Naive B cell (primary cell): Measurements from ENCODE around the gene TMEM91. TPM values are rescaled to one million over a fixed set of nuclear protein-coding genes. Genes with fewer than 3 reads are reported as not detected.
"Not testable (repeated sequence)": the region's sequence is repeated elsewhere in the genome, so short reads cannot be mapped to it uniquely, and the experiment has no call there.

Experiments used
- ATAC-seq, 2 donors: fragments of 150-1000 bp; cut with Tn5 transposase; 2 replicates each; pipeline ENCODE4 v1.10.0; 2021; ENCODE audit warnings: low read depth in 2 of 2, mild to moderate bottlenecking in 2 of 2, moderate library complexity in 2 of 2
- DNase-seq: peaks from one replicate; pipeline ENCODE4 v3.0.0; 2022
- H3K27ac Mint-ChIP-seq, 6 donors: one replicate each; pipeline ENCODE4 v1.8.0; 2020 to 2022; ENCODE audit warnings: mild to moderate bottlenecking in 6 of 6, mixed read lengths in 6 of 6, moderate library complexity in 5 of 6, inconsistent platforms in 2 of 6
- H3K27me3 Mint-ChIP-seq, 3 donors: one replicate each; pipeline ENCODE4 v1.8.0; 2021 to 2022; ENCODE audit warnings: mixed read lengths in 3 of 3, mild to moderate bottlenecking in 1 of 3
- H3K36me3 Mint-ChIP-seq, 2 donors: one replicate each; pipeline ENCODE4 v1.8.0; 2020 to 2022; ENCODE audit warnings: mixed read lengths in 2 of 2, inconsistent platforms in 1 of 2, mild to moderate bottlenecking in 1 of 2
- H3K4me1 Mint-ChIP-seq, 3 donors: one replicate each; pipeline ENCODE4 v1.8.0; 2020 to 2022; ENCODE audit warnings: mixed read lengths in 3 of 3, inconsistent platforms in 1 of 3, mild to moderate bottlenecking in 1 of 3, moderate library complexity in 1 of 3
- H3K4me3 Mint-ChIP-seq, 8 donors: one replicate each; pipeline ENCODE4 v1.8.0; 2020 to 2022; ENCODE audit warnings: mild to moderate bottlenecking in 8 of 8, mixed read lengths in 8 of 8, moderate library complexity in 8 of 8, inconsistent platforms in 2 of 8
- H3K9me3 Mint-ChIP-seq, 7 donors: one replicate each; pipeline ENCODE4 v1.8.0; 2020 to 2022; ENCODE audit warnings: mixed read lengths in 7 of 7, mild to moderate bottlenecking in 5 of 7, inconsistent platforms in 2 of 7, moderate library complexity in 1 of 7
- polyA plus RNA-seq, 6 donors: library from polyadenylated mRNA; unstranded; fragments of 300-500 nt; fragmentation: Illumina TruSeq; gene quantifications; one replicate each; pipeline ENCODE4 v1.2.3, GENCODE V29; 2021; ENCODE audit warnings: low read depth in 6 of 6

TMEM91 gene
- polyA plus RNA-seq, 6 donors from 2014 or later = 1.7 to 3.5 (median 2.2) TPM; not detected in 1

- H3K27me3 Mint-ChIP-seq = no peaks in the 10 kb centered on the region
- peaks cover 22 to 37% (median 35%) of the 10 kb centered on the region in 3 donors for H3K4me1 Mint-ChIP-seq
- H3K36me3 Mint-ChIP-seq = no peaks in the 10 kb centered on the region
- ATAC-seq = no peak
- peak overlapping the region in 4 of 6 donors; percentile 54 to 93 (median 88) for H3K27ac Mint-ChIP-seq
- peak overlapping the region in 2 of 8 donors; percentile 7 to 72 for H3K4me3 Mint-ChIP-seq
- H3K9me3 Mint-ChIP-seq = peaks cover 0 to 1% (median 0%) of the 10 kb centered on the region in 7 donors
- no peak for DNase-seq
Measured at GRCh38 chr19:41356984-41357739, 19.2 kb upstream of the TMEM91 start.

- no peak for ATAC-seq
- Mint-ChIP-seq H3K36me3 (no peaks in the 10 kb centered on the region), H3K9me3 (peaks cover 0 to 1% (median 0%) of the 10 kb centered on the region in 7 donors), H3K4me3 (peak overlapping the region in 1 of 8 donors; percentile 60), H3K27ac (peak overlapping the region in 1 of 6 donors; percentile 83), H3K27me3 (no peaks in the 10 kb centered on the region), H3K4me1 (peaks cover 27 to 33% (median 32%) of the 10 kb centered on the region in 3 donors)
- no peak for DNase-seq
Measured at GRCh38 chr19:41357746-41358145, 18.6 kb upstream of the TMEM91 start.

GRCh38 chr19:41359741-41360140 lies 16.6 kb upstream of the TMEM91 start:
- Mint-ChIP-seq H3K4me1 (peaks cover 35 to 42% (median 41%) of the 10 kb centered on the region in 3 donors), H3K9me3 (no peaks in the 10 kb centered on the region), H3K27ac (peak overlapping the region in 2 of 6 donors; percentile 72 to 98), H3K27me3 (no peaks in the 10 kb centered on the region), H3K36me3 (no peaks in the 10 kb centered on the region), H3K4me3 (no peak overlapping the region)
- DNase-seq (no peak), ATAC-seq (no peak)

DNA sequence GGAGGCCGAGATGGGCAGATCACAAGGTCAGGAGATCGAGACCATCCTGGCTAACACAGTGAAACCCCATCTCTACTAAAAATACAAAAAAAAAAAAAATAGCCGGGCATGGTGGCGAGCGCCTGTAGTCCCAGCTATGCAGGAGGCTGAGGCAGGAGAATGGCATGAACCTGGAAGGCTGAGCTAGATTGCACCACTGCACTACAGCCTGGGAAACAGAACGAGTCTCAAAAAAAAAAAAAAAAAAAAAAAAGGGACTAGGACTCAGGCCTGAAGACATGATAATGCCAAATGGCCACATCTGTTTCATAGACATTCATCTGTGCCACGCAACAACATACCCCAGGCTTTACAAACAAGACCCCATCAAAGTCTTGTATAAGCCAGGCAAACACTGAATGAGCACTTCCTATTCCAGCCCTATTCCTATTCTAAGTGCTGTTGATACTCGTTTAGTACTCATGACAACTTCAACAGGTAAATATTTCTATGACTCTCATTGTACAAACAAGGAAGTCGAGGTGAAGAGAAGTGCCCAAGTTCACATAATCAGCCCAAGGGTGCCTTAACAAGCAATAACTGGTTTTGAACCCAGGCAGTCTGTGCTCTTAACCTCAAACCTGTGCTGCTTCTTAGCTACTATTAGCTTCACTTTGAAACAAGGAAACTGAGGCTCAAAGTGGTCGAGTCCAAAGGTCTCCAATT lies 14.0 kb upstream of the TMEM91 start:
- H3K27ac Mint-ChIP-seq = peak overlapping the region; percentile 32 to 100 (median 79)
- H3K36me3 Mint-ChIP-seq = no peaks in the 10 kb centered on the region
- ATAC-seq (no peak), DNase-seq (no peak)
- peaks cover 19 to 33% (median 30%) of the 10 kb centered on the region in 3 donors for H3K4me1 Mint-ChIP-seq
- H3K9me3 Mint-ChIP-seq = no peaks in the 10 kb centered on the region
- peak overlapping the region in 5 of 8 donors; percentile 94 to 99 (median 96) for H3K4me3 Mint-ChIP-seq
- no peaks in the 10 kb centered on the region for H3K27me3 Mint-ChIP-seq

GRCh38 chr19:41363371-41363752 lies 13.0 kb upstream of the TMEM91 start:
- H3K27me3 Mint-ChIP-seq = no peaks in the 10 kb centered on the region
- DNase-seq (no peak), ATAC-seq (no peak)
- H3K27ac Mint-ChIP-seq = peak overlapping the region; percentile 98 to 100 (median 100)
- H3K9me3 Mint-ChIP-seq = no peaks in the 10 kb centered on the region
- no peaks in the 10 kb centered on the region for H3K36me3 Mint-ChIP-seq
- H3K4me3 Mint-ChIP-seq = peak overlapping the region; percentile 93 to 100 (median 97)
- peaks cover 18 to 36% (median 27%) of the 10 kb centered on the region in 3 donors for H3K4me1 Mint-ChIP-seq

- H3K27me3 Mint-ChIP-seq = no peaks in the 10 kb centered on the region
- H3K4me3 Mint-ChIP-seq = peak within 1 kb of the TSS; percentile 93 to 100 (median 97)
- H3K36me3 Mint-ChIP-seq = no peaks in the 10 kb centered on the region
- H3K27ac Mint-ChIP-seq = peak within 1 kb of the TSS; percentile 98 to 100 (median 100)
- peak; percentile 92 to 93 for ATAC-seq
- DNase-seq = peak; percentile 98
- H3K4me1 Mint-ChIP-seq = peaks cover 18 to 36% (median 24%) of the 10 kb centered on the region in 3 donors
- H3K9me3 Mint-ChIP-seq = no peaks in the 10 kb centered on the region
Measured at GRCh38 chr19:41363753-41364523, 12.4 kb upstream of the TMEM91 start, which contains the start of gene B9D2. B9D2 (minus strand) TSS chr19:41364149; CDS start chr19:41363519, 630 bp downstream.

GRCh38 chr19:41364524-41365391 lies 11.6 kb upstream of the TMEM91 start:
- H3K4me1 Mint-ChIP-seq = peaks cover 16 to 36% (median 24%) of the 10 kb centered on the region in 3 donors
- no peaks in the 10 kb centered on the region for H3K36me3 Mint-ChIP-seq
- peak overlapping the region; percentile 93 to 100 (median 97) for H3K4me3 Mint-ChIP-seq
- H3K9me3 Mint-ChIP-seq = no peaks in the 10 kb centered on the region
- peak overlapping the region; percentile 98 to 100 (median 100) for H3K27ac Mint-ChIP-seq
- DNase-seq = no peak
- ATAC-seq = no peak
- H3K27me3 Mint-ChIP-seq = no peaks in the 10 kb centered on the region

DNA sequence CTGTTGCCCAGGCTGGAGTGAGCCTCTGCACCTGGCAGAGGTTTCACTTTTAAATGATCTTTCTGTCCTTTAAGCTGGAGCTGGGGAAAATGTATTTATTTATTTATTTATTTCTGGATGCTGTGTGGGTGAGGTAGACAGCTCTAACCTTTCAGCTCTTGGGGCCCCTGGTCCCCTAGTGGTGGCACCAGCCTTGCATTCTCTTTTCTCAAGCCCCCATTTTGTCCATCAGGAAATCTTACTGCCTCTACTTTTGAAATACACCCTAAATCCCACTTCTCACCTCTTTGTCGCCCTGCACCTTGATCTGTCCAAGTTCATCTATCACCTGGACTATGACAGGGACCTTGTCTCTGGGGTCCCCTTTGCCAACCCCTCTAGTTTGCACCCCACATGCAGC lies 10.2 kb upstream of the TMEM91 start:
- Mint-ChIP-seq H3K27me3 (no peaks in the 10 kb centered on the region), H3K36me3 (no peaks in the 10 kb centered on the region), H3K4me1 (peaks cover 12 to 36% (median 20%) of the 10 kb centered on the region in 3 donors), H3K27ac (peak overlapping the region in 2 of 6 donors; percentile 92 to 98), H3K4me3 (peak overlapping the region in 5 of 8 donors; percentile 1 to 94 (median 23)), H3K9me3 (no peaks in the 10 kb centered on the region)
- DNase-seq (no peak), ATAC-seq (no peak)

DNA sequence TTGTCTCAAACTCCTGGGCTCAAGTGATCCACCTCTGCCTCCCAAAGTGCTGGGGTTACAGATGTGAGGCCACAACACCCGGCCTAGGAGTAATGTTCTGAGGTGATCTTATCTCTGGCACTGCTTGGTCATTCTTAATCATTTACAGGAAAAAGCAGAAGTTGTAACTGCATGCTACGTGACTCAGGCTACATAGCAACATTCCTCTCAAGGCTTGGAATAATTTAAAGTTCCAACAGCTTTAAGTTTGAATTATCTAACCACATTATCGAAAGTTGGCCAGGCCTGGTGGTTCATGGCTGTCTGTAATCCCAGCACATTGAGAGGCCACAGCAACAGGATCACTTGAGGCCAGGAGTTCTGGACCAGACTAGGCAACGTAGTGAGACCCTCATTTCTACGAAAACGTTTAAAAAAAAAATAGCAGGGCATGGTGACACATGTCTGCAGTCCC lies 8.5 kb upstream of the TMEM91 start:
- H3K27me3 Mint-ChIP-seq = no peaks in the 10 kb centered on the region
- DNase-seq (no peak), ATAC-seq (no peak)
- no peaks in the 10 kb centered on the region for H3K36me3 Mint-ChIP-seq
- peak overlapping the region in 1 of 8 donors; percentile 41 for H3K4me3 Mint-ChIP-seq
- no peaks in the 10 kb centered on the region for H3K9me3 Mint-ChIP-seq
- H3K4me1 Mint-ChIP-seq = peaks cover 12 to 33% (median 25%) of the 10 kb centered on the region in 3 donors
- peak overlapping the region in 1 of 6 donors; percentile 58 for H3K27ac Mint-ChIP-seq

DNA sequence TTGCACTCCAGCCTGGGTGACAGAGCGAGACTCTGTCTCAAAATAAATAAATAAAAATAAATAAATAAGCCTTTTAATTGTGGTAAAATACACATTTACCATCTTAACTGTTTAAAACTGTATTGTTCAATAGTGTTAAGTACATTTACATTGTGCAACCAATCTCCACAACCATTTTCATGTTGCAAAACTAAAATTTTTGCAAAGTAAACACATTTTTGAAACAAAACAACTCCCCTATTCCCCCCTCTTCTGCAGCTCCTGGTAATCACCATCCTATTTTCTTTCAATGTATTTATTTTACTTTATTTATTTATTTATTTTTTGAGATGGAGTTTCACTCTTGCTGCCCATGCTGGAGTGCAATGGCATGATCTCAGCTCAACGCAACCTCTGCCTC lies 6.6 kb upstream of the TMEM91 start:
- no peak for ATAC-seq

GRCh38 chr19:41371119-41371518 lies 5.2 kb upstream of the TMEM91 start:
- H3K27ac Mint-ChIP-seq, H3K4me3 Mint-ChIP-seq, DNase-seq, H3K27me3 Mint-ChIP-seq, H3K36me3 Mint-ChIP-seq, ATAC-seq, H3K9me3 Mint-ChIP-seq: not testable (repeated sequence)
- peaks cover 6 to 14% (median 14%) of the 10 kb centered on the region in 3 donors for H3K4me1 Mint-ChIP-seq

More for the DNA sequence above, 6.6 kb upstream of the TMEM91 start:
- no peaks in the 10 kb centered on the region for H3K27me3 Mint-ChIP-seq
- DNase-seq = no peak
- H3K4me1 Mint-ChIP-seq = peaks cover 4 to 16% (median 11%) of the 10 kb centered on the region in 3 donors
- no peaks in the 10 kb centered on the region for H3K9me3 Mint-ChIP-seq
- H3K27ac Mint-ChIP-seq = no peak overlapping the region
- H3K36me3 Mint-ChIP-seq = no peaks in the 10 kb centered on the region
- H3K4me3 Mint-ChIP-seq = no peak overlapping the region

DNA sequence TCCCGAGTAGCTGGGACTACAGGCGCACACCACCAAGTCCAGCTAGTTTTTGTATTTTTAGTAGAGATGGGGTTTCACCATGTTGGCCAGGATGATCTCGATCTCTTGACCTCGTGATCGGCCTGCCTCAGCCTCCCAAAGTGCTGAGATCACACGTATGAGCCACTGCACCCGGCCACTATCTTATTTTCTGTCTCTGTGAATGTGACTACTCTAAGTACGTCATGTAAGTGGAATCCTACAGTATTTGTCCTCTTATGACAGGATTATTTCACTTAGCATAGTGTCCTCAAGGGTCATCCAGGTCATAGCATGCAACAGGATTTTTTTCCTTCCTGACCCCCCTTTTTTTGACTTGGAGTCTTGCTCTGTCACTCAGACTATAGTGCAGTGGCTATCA lies 4.8 kb upstream of the TMEM91 start:
- no peaks in the 10 kb centered on the region for H3K36me3 Mint-ChIP-seq
- no peaks in the 10 kb centered on the region for H3K9me3 Mint-ChIP-seq
- no peaks in the 10 kb centered on the region for H3K27me3 Mint-ChIP-seq
- DNase-seq = no peak
- no peak overlapping the region for H3K27ac Mint-ChIP-seq
- H3K4me1 Mint-ChIP-seq = peaks cover 5 to 15% (median 12%) of the 10 kb centered on the region in 3 donors
- no peak for ATAC-seq
- no peak overlapping the region for H3K4me3 Mint-ChIP-seq
